Lung (tissue), 12 donors: ENCODE results near the gene COLQ. TPM values are rescaled to one million over a fixed set of nuclear protein-coding genes. Genes with fewer than 3 reads are reported as not detected.

Experiments
- ATAC-seq: fragments of 200-7000 bp; cut with Tn5 transposase; one replicate; pipeline ENCODE4 v1.9.1; 2020; ENCODE audit warnings: moderate number of reproducible peaks; ENCODE audit not compliant: insufficient read depth, low FRiP score
- DNase-seq, 3 donors: peaks; one replicate each; pipeline ENCODE4 v3.0.0-alpha.2; 2013 to 2017
- H3K27ac ChIP-seq, 2 donors: one replicate each; pipeline ENCODE4 v1.5.1; 2013; ENCODE audit warnings: mild to moderate bottlenecking in 2 of 2, moderate library complexity in 2 of 2, control low read depth in 1 of 2, inconsistent platforms in 1 of 2, low read depth in 1 of 2, low read length in 1 of 2
- H3K27me3 ChIP-seq, 3 donors: one replicate each; pipeline ENCODE4 v1.5.1; 2013; ENCODE audit warnings: low read length in 2 of 3; ENCODE audit not compliant: control insufficient read depth in 3 of 3, insufficient read depth in 3 of 3
- H3K36me3 ChIP-seq, 4 donors: one replicate each; pipeline ENCODE4 v1.5.1; 2013; ENCODE audit warnings: low read length in 4 of 4, mild to moderate bottlenecking in 1 of 4, moderate library complexity in 1 of 4; ENCODE audit not compliant: control insufficient read depth in 4 of 4, insufficient read depth in 4 of 4
- H3K4me1 ChIP-seq, 5 donors: one replicate each; pipeline ENCODE4 v1.5.1; 2013; ENCODE audit warnings: low read length in 5 of 5, mild to moderate bottlenecking in 2 of 5, moderate library complexity in 1 of 5; ENCODE audit not compliant: control insufficient read depth in 5 of 5, insufficient read depth in 5 of 5
- H3K4me3 ChIP-seq: one replicate; pipeline ENCODE4 v1.5.1; 2013; ENCODE audit warnings: mild to moderate bottlenecking, control low read depth, moderate library complexity
- H3K9ac ChIP-seq, 2 donors: one replicate each; pipeline ENCODE4 v1.5.1; 2013; ENCODE audit warnings: low read length in 2 of 2, control low read depth in 1 of 2; ENCODE audit not compliant: insufficient read depth in 1 of 2
- H3K9me3 ChIP-seq, 4 donors: one replicate each; pipeline ENCODE4 v1.5.1; 2013; ENCODE audit warnings: low read length in 3 of 4, mild to moderate bottlenecking in 1 of 4, moderate library complexity in 1 of 4; ENCODE audit not compliant: control insufficient read depth in 4 of 4, insufficient read depth in 3 of 4
- CTCF ChIP-seq: IDR thresholded peaks from 2 replicates; pipeline ENCODE4 v1.5.1; 2012; ENCODE audit warnings: mild to moderate bottlenecking; ENCODE audit errors: control extremely low read depth, extremely low read depth
- WGBS, 2 donors: extraction: QIAGEN DNeasy Blood & Tissue Kit; methylation state at CpG; one replicate each; pipeline ENCODE4 v1.1.7; 2013; 5-methylcytosine and 5-hydroxymethylcytosine counted together
- polyA plus RNA-seq, 2 donors: library from polyadenylated mRNA; stranded (reverse); fragments of 200-250 nt; gene quantifications; one replicate each; pipeline ENCODE4 v1.2.1, GENCODE V29; 2013
- total RNA-seq, 2 donors: library from RNA; depleted of rRNA in 1 of 2; stranded (reverse); fragments of >200 nt in 1 of 2; gene quantifications; one replicate each; pipeline ENCODE4 v1.2.1, GENCODE V29; 2014 to 2021
- donor health status: control.
- donor health status: control.
- donor health status: Bipolar disorder and iron deficiency.
- donor health status: healthy.
- donor health status: DM: yes; HTN: yes; CAD: no.

The COLQ gene
- total and polyA plus RNA-seq, 4 donors = 0.90 to 5.1 (median 1.9) TPM

- no peak for ATAC-seq
- TF ChIP-seq CTCF = no peak
- H3K9ac ChIP-seq = no peak overlapping the region
Observed at GRCh38 chr3:15479400-15480224, 41.9 kb downstream of the COLQ start.

GRCh38 chr3:15478640-15478979 lies 42.9 kb downstream of the COLQ start:
- no peaks in the 10 kb centered on the region for H3K36me3 ChIP-seq
- H3K9ac ChIP-seq = no peak overlapping the region
- WGBS, 2 donors = 86 to 92% methylated on average over 5 of the region's 5 CpGs
- no peak for DNase-seq
- ATAC-seq = no peak
- no peak overlapping the region for H3K4me3 ChIP-seq
- H3K27ac ChIP-seq = no peak overlapping the region
- H3K27me3 ChIP-seq = no peaks in the 10 kb centered on the region
- peaks cover 0 to 9% (median 0%) of the 10 kb centered on the region in 5 donors for H3K4me1 ChIP-seq
- H3K9me3 ChIP-seq = peaks cover 0 to 4% (median 0%) of the 10 kb centered on the region in 4 donors
- TF ChIP-seq CTCF = no peak

More at GRCh38 chr3:15479400-15480224, 41.9 kb downstream of the COLQ start:
- Histone ChIP-seq H3K4me3 (no peak overlapping the region), H3K4me1 (peaks cover 0 to 9% (median 0%) of the 10 kb centered on the region in 5 donors), H3K36me3 (no peaks in the 10 kb centered on the region), H3K27me3 (no peaks in the 10 kb centered on the region), H3K9me3 (peaks cover 0 to 4% (median 0%) of the 10 kb centered on the region in 4 donors), H3K27ac (no peak overlapping the region)
- no peak for DNase-seq

GRCh38 chr3:15477951-15478639 lies 43.4 kb downstream of the COLQ start:
- no peaks in the 10 kb centered on the region for H3K36me3 ChIP-seq
- H3K9ac ChIP-seq = no peak overlapping the region
- no peaks in the 10 kb centered on the region for H3K27me3 ChIP-seq
- 80 to 88% methylated on average over 6 of the region's 6 CpGs for WGBS, 2 donors
- DNase-seq = no peak
- no peak overlapping the region for H3K4me3 ChIP-seq
- ATAC-seq = no peak
- no peak for TF ChIP-seq CTCF
- H3K27ac ChIP-seq = no peak overlapping the region
- peaks cover 0 to 9% (median 0%) of the 10 kb centered on the region in 5 donors for H3K4me1 ChIP-seq
- peaks cover 0 to 4% (median 0%) of the 10 kb centered on the region in 4 donors for H3K9me3 ChIP-seq
